ENCODE measurements around the gene SLC22A4. TPM values are rescaled to one million over a fixed set of nuclear protein-coding genes. Genes with fewer than 3 reads are reported as not detected.

Gene SLC22A4
- total and polyA plus RNA-seq, 4 donors, result 0.25 to 42.2 (median 0.47) TPM

DNA sequence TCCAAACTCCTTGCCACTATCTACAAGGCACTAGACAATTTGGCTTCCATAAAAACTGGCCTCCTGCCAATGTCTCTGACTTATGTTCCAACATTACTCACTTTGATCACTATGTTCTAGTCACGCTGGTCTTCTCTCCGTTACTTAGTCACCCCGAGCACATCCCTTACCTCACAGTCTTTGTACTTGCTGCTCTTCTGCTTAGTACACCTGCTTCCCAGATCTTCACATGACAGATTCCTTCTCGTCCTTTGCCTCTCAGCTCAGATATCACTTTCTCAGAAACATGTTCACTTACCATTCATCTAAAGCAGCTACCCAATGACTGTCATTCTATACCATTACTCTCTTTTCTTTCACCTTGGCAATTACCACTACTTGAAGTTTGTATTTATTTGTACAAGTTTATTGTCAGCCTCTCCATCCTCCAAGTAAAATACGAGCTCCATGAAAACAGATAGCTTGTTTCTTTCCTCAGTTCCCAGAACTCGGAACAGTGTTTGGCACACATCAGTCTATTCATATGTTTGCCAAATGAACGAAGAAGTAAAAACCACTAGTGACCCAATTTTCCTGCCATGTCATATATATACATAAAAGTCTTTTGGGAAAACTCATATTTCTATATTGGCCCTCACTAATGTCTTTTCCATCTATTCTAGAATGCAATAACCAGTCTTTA lies 69.4 kb downstream of the SLC22A4 start:
- Histone ChIP-seq H3K4me3 (ENCODE audit: low read depth in 1 of 3, low read length in 3 of 3) (no peak overlapping the region), H3K27me3 (ENCODE audit: control insufficient read depth in 4 of 4, insufficient read depth in 4 of 4, low read length in 3 of 4) (no peaks in the 10 kb centered on the region), H3K27ac (ENCODE audit: low read depth in 1 of 2, low read length in 2 of 2) (peak overlapping the region; percentile 14 to 54), H3K36me3 (ENCODE audit: control insufficient read depth in 4 of 4, insufficient read depth in 3 of 4, low read depth in 1 of 4, low read length in 3 of 4) (peaks cover 2 to 9% (median 3%) of the 10 kb centered on the region in 4 donors), H3K4me1 (ENCODE audit: control insufficient read depth in 4 of 4, insufficient read depth in 4 of 4, low read length in 3 of 4) (peaks cover 0 to 19% (median 16%) of the 10 kb centered on the region in 4 donors), H3K9me3 (ENCODE audit: control insufficient read depth in 4 of 4, low read length in 3 of 4) (no peaks in the 10 kb centered on the region), H3K9ac (ENCODE audit: low read depth in 1 of 2, low read length in 2 of 2) (no peak overlapping the region)
- DNase-seq (ENCODE audit: low spot score), result no peak
- 55% methylated on average over 7 of the region's 7 CpGs for WGBS
- TF ChIP-seq NR2F2 (IDR thresholded peaks at IDR 0.05) (no peak), GABPA (IDR thresholded peaks at IDR 0.05 in 1 of 2, conservative IDR thresholded peaks at IDR 0.05 in 1 of 2) (no peak), HNF4G (IDR thresholded peaks at IDR 0.05) (no peak), YY1 (IDR thresholded peaks at IDR 0.05) (no peak), SP1 (IDR thresholded peaks at IDR 0.05) (no peak), FOXA1 (IDR thresholded peaks at IDR 0.05) (no peak)
- TF ChIP-seq, protein P1, sequence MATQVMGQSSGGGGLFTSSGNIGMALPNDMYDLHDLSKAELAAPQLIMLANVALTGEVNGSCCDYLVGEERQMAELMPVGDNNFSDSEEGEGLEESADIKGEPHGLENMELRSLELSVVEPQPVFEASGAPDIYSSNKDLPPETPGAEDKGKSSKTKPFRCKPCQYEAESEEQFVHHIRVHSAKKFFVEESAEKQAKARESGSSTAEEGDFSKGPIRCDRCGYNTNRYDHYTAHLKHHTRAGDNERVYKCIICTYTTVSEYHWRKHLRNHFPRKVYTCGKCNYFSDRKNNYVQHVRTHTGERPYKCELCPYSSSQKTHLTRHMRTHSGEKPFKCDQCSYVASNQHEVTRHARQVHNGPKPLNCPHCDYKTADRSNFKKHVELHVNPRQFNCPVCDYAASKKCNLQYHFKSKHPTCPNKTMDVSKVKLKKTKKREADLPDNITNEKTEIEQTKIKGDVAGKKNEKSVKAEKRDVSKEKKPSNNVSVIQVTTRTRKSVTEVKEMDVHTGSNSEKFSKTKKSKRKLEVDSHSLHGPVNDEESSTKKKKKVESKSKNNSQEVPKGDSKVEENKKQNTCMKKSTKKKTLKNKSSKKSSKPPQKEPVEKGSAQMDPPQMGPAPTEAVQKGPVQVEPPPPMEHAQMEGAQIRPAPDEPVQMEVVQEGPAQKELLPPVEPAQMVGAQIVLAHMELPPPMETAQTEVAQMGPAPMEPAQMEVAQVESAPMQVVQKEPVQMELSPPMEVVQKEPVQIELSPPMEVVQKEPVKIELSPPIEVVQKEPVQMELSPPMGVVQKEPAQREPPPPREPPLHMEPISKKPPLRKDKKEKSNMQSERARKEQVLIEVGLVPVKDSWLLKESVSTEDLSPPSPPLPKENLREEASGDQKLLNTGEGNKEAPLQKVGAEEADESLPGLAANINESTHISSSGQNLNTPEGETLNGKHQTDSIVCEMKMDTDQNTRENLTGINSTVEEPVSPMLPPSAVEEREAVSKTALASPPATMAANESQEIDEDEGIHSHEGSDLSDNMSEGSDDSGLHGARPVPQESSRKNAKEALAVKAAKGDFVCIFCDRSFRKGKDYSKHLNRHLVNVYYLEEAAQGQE (IDR thresholded peaks at IDR 0.05), result no peak
- TF ChIP-seq, protein P2, sequence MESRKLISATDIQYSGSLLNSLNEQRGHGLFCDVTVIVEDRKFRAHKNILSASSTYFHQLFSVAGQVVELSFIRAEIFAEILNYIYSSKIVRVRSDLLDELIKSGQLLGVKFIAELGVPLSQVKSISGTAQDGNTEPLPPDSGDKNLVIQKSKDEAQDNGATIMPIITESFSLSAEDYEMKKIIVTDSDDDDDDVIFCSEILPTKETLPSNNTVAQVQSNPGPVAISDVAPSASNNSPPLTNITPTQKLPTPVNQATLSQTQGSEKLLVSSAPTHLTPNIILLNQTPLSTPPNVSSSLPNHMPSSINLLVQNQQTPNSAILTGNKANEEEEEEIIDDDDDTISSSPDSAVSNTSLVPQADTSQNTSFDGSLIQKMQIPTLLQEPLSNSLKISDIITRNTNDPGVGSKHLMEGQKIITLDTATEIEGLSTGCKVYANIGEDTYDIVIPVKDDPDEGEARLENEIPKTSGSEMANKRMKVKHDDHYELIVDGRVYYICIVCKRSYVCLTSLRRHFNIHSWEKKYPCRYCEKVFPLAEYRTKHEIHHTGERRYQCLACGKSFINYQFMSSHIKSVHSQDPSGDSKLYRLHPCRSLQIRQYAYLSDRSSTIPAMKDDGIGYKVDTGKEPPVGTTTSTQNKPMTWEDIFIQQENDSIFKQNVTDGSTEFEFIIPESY (IDR thresholded peaks at IDR 0.05), result no peak

DNA sequence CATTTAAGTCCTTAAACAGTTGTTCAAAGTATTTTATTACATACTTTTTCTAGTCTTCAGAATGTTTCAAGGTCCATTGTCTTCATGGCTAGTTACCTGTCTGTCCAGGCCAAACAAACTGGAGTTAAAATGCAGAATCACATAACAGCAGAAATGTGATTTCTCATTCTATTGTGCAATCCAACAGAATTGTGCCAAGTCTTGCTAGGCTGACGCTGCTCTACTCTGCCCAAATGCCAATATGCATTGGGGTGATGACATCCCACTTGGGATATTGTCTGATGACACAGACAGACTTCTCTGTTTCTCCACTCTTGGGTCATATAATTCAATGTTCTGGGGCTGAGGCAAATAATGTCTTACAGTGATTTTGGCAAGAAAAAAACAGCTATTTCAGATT lies 70.1 kb downstream of the SLC22A4 start:
- no peak for DNase-seq (ENCODE audit: low spot score)
- Histone ChIP-seq H3K27me3 (ENCODE audit: control insufficient read depth in 4 of 4, insufficient read depth in 4 of 4, low read length in 3 of 4) (no peaks in the 10 kb centered on the region), H3K9ac (ENCODE audit: low read depth in 1 of 2, low read length in 2 of 2) (no peak overlapping the region), H3K27ac (ENCODE audit: low read depth in 1 of 2, low read length in 2 of 2) (peak overlapping the region; percentile 60 to 75), H3K4me3 (ENCODE audit: low read depth in 1 of 3, low read length in 3 of 3) (no peak overlapping the region), H3K4me1 (ENCODE audit: control insufficient read depth in 4 of 4, insufficient read depth in 4 of 4, low read length in 3 of 4) (peaks cover 0 to 19% (median 16%) of the 10 kb centered on the region in 4 donors), H3K9me3 (ENCODE audit: control insufficient read depth in 4 of 4, low read length in 3 of 4) (no peaks in the 10 kb centered on the region), H3K36me3 (ENCODE audit: control insufficient read depth in 4 of 4, insufficient read depth in 3 of 4, low read depth in 1 of 4, low read length in 3 of 4) (peaks cover 0 to 9% (median 2%) of the 10 kb centered on the region in 4 donors)
- 23% methylated on average over 1 of the region's 1 CpG for WGBS
- TF ChIP-seq, protein P3, sequence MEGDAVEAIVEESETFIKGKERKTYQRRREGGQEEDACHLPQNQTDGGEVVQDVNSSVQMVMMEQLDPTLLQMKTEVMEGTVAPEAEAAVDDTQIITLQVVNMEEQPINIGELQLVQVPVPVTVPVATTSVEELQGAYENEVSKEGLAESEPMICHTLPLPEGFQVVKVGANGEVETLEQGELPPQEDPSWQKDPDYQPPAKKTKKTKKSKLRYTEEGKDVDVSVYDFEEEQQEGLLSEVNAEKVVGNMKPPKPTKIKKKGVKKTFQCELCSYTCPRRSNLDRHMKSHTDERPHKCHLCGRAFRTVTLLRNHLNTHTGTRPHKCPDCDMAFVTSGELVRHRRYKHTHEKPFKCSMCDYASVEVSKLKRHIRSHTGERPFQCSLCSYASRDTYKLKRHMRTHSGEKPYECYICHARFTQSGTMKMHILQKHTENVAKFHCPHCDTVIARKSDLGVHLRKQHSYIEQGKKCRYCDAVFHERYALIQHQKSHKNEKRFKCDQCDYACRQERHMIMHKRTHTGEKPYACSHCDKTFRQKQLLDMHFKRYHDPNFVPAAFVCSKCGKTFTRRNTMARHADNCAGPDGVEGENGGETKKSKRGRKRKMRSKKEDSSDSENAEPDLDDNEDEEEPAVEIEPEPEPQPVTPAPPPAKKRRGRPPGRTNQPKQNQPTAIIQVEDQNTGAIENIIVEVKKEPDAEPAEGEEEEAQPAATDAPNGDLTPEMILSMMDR (IDR thresholded peaks at IDR 0.05; ENCODE audit: low read depth, low read length, missing input control), result no peak
- TF ChIP-seq HNF4A (conservative IDR thresholded peaks at IDR 0.05) (peak; percentile 63 to 76), RXRA (IDR thresholded peaks at IDR 0.05) (peak; percentile 64 to 87), JUND (IDR thresholded peaks at IDR 0.05) (peak; percentile 67 to 89), YY1 (IDR thresholded peaks at IDR 0.05) (peak; percentile 66), GABPA (IDR thresholded peaks at IDR 0.05 in 1 of 2, conservative IDR thresholded peaks at IDR 0.05 in 1 of 2) (peak in 1 of 2 donors; percentile 14), TAF1 (conservative IDR thresholded peaks at IDR 0.05) (no peak), FOXA2 (IDR thresholded peaks at IDR 0.05) (peak; percentile 48), FOXA1 (IDR thresholded peaks at IDR 0.05) (peak; percentile 69), HNF4G (IDR thresholded peaks at IDR 0.05) (no peak), RAD21 (IDR thresholded peaks at IDR 0.05) (peak; percentile 43 to 51), EGR1 (IDR thresholded peaks at IDR 0.05; ENCODE audit: low read depth in 2 of 2) (peak in 1 of 2 donors; percentile 65), NR2F2 (IDR thresholded peaks at IDR 0.05) (no peak)
- TF ChIP-seq, protein P2 (IDR thresholded peaks at IDR 0.05), result peak; percentile 79
- TF ChIP-seq, protein P4, sequence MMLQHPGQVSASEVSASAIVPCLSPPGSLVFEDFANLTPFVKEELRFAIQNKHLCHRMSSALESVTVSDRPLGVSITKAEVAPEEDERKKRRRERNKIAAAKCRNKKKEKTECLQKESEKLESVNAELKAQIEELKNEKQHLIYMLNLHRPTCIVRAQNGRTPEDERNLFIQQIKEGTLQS (IDR thresholded peaks at IDR 0.05), result peak; percentile 99
- TF ChIP-seq, protein P1 (IDR thresholded peaks at IDR 0.05), result no peak
